GM18873 (cell line): ENCODE measurements around the gene NPAS3.
"Not testable (repeated sequence)": the region's sequence is repeated elsewhere in the genome, so short reads cannot be mapped to it uniquely, and the experiment has no call there.

Experiments
- ATAC-seq: cut with Tn5 transposase; IDR thresholded peaks from one replicate; pipeline ENCODE4 v1.9.1; 2021; ENCODE audit warnings: mild to moderate bottlenecking, moderate library complexity, moderate number of reproducible peaks; ENCODE audit not compliant: unreplicated experiment, low FRiP score

The NPAS3 gene

GRCh38 chr14:33065634-33066033, 127.0 kb downstream of the NPAS3 start:
- ATAC-seq = no peak

- no peak for ATAC-seq
Measured at GRCh38 chr14:33068040-33068439, 129.4 kb downstream of the NPAS3 start.

GRCh38 chr14:33068626-33069025, 129.9 kb downstream of the NPAS3 start:
- ATAC-seq = no peak

- ATAC-seq = no peak
Measured at GRCh38 chr14:33070475-33070874, 131.8 kb downstream of the NPAS3 start.

GRCh38 chr14:33073023-33073422, 134.3 kb downstream of the NPAS3 start:
- no peak for ATAC-seq

- ATAC-seq = no peak
Measured at GRCh38 chr14:33081259-33081658, 142.6 kb downstream of the NPAS3 start.

GRCh38 chr14:33085799-33086198, 147.1 kb downstream of the NPAS3 start:
- ATAC-seq = no peak

- not testable (repeated sequence) for ATAC-seq
Measured at GRCh38 chr14:33088274-33088673, 149.6 kb downstream of the NPAS3 start.

- ATAC-seq = no peak
Measured at GRCh38 chr14:33098016-33098415, 159.3 kb downstream of the NPAS3 start.

- ATAC-seq = no peak
Measured at GRCh38 chr14:33103489-33103888, 164.8 kb downstream of the NPAS3 start.

- no peak for ATAC-seq
Measured at GRCh38 chr14:33103966-33104365, 165.3 kb downstream of the NPAS3 start.

- no peak for ATAC-seq
Measured at GRCh38 chr14:33110737-33111443, 172.2 kb downstream of the NPAS3 start.

- ATAC-seq = no peak
Measured at GRCh38 chr14:33114331-33114730, 175.7 kb downstream of the NPAS3 start.

GRCh38 chr14:33118668-33119067, 180.0 kb downstream of the NPAS3 start:
- no peak for ATAC-seq

- ATAC-seq = no peak
Measured at GRCh38 chr14:33120341-33120740, 181.7 kb downstream of the NPAS3 start.

GRCh38 chr14:33120966-33121365, 182.3 kb downstream of the NPAS3 start:
- no peak for ATAC-seq

- ATAC-seq = no peak
Measured at GRCh38 chr14:33123281-33123680, 184.6 kb downstream of the NPAS3 start.

- ATAC-seq = no peak
Measured at GRCh38 chr14:33126433-33126832, 187.8 kb downstream of the NPAS3 start.

- no peak for ATAC-seq
Measured at GRCh38 chr14:33127531-33127930, 188.9 kb downstream of the NPAS3 start.

GRCh38 chr14:33131801-33132200, 193.1 kb downstream of the NPAS3 start:
- ATAC-seq = no peak

GRCh38 chr14:33134162-33134561, 195.5 kb downstream of the NPAS3 start:
- ATAC-seq = no peak

- no peak for ATAC-seq
Measured at GRCh38 chr14:33134975-33135374, 196.3 kb downstream of the NPAS3 start.
